Measurements from ENCODE around the gene PTPRD. TPM values are rescaled to one million over a fixed set of nuclear protein-coding genes. Genes with fewer than 3 reads are reported as not detected.

The PTPRD gene
- total RNA-seq, 3 donors from 2014 or later (not counting 1 experiment from before 2014, with no cell fraction given), result 0.05 to 0.68 TPM; not detected in 1

DNA sequence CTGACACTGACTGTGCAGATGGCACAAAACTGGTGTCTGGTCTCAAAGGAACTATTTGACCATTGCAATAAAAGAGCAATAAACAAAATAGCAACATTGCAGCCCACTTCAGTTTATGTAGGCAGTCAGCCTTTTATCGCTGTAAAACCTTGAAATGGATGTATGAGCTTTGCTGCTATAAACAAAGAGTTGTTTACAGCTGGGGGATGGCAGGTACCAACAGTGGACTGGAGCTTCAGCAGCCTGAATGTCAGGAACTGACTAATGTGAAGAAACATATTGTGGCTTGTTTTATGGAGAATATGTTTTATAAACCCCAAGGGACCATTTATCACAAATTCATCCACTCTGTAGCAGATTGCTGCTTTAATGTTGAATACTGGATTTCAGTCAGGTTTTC, 78.0 kb downstream of the PTPRD start:
- WGBS (ENCODE audit: insufficient coverage), result 84% methylated on average over 1 of the region's 1 CpG
- Mint-ChIP-seq H3K27me3 (ENCODE audit: low read depth in 2 of 2) (no peaks in the 10 kb centered on the region), H3K4me1 (no peaks in the 10 kb centered on the region), H3K9me3 (peaks cover 2 to 6% of the 10 kb centered on the region in 2 donors), H3K4me3 (no peak overlapping the region), H3K27ac (no peak overlapping the region), H3K36me3 (no peaks in the 10 kb centered on the region)
- H3K4me1 ChIP-seq (ENCODE audit: control insufficient read depth, insufficient read depth, low read length), result no peaks in the 10 kb centered on the region
- H3K4me3 ChIP-seq (ENCODE audit: low read length), result no peak overlapping the region
- no peak overlapping the region for H3K27ac ChIP-seq (ENCODE audit: low read length)
- DNase-seq (no peak), ATAC-seq (no peak)
- no peaks in the 10 kb centered on the region for H3K27me3 ChIP-seq (ENCODE audit: control insufficient read depth, insufficient read depth, low read length)
- intact Hi-C loops (cut with micrococcal nuclease), result no loop called here
- H3K36me3 ChIP-seq (ENCODE audit: control insufficient read depth, insufficient read depth, low read length), result no peaks in the 10 kb centered on the region
- TF ChIP-seq, protein P1, sequence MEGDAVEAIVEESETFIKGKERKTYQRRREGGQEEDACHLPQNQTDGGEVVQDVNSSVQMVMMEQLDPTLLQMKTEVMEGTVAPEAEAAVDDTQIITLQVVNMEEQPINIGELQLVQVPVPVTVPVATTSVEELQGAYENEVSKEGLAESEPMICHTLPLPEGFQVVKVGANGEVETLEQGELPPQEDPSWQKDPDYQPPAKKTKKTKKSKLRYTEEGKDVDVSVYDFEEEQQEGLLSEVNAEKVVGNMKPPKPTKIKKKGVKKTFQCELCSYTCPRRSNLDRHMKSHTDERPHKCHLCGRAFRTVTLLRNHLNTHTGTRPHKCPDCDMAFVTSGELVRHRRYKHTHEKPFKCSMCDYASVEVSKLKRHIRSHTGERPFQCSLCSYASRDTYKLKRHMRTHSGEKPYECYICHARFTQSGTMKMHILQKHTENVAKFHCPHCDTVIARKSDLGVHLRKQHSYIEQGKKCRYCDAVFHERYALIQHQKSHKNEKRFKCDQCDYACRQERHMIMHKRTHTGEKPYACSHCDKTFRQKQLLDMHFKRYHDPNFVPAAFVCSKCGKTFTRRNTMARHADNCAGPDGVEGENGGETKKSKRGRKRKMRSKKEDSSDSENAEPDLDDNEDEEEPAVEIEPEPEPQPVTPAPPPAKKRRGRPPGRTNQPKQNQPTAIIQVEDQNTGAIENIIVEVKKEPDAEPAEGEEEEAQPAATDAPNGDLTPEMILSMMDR (IDR thresholded peaks at IDR 0.05), result no peak
- peaks cover 6% of the 10 kb centered on the region for H3K9me3 ChIP-seq (ENCODE audit: control insufficient read depth, insufficient read depth, low read length)

DNA sequence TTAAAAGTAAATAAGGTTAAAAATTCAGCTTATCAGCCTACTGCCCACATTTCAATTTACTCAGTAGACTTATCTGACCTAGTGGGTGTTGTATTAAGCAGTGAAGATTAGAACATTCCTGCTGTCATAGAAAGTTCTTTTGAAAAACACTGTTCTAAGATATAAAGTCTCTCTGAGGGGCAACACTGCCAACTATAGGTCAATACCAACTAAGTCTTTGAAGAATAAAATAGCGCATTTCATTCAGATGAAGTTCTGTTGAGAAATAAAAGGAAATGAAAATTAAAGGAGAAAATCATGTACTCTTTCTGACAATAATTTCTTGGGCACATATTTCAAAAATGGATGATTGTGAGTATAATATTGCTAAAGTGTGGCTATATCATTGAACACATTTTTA, 86.8 kb downstream of the PTPRD start:
- DNase-seq, result no peak
- H3K4me1 Mint-ChIP-seq, result no peaks in the 10 kb centered on the region
- H3K27me3 ChIP-seq (ENCODE audit: control insufficient read depth, insufficient read depth, low read length), result no peaks in the 10 kb centered on the region
- H3K4me3 ChIP-seq (ENCODE audit: low read length), result no peak overlapping the region
- ATAC-seq, result no peak
- H3K36me3 ChIP-seq (ENCODE audit: control insufficient read depth, insufficient read depth, low read length), result no peaks in the 10 kb centered on the region
- no peak overlapping the region for H3K4me3 Mint-ChIP-seq
- no peaks in the 10 kb centered on the region for H3K9me3 ChIP-seq (ENCODE audit: control insufficient read depth, insufficient read depth, low read length)
- TF ChIP-seq, protein P1 (IDR thresholded peaks at IDR 0.05), result no peak
- H3K4me1 ChIP-seq (ENCODE audit: control insufficient read depth, insufficient read depth, low read length), result no peaks in the 10 kb centered on the region
- H3K27me3 Mint-ChIP-seq (ENCODE audit: low read depth in 2 of 2), result no peaks in the 10 kb centered on the region
- WGBS (ENCODE audit: insufficient coverage), result no CpG with 5 or more reads among the region's 1 CpG
- H3K36me3 Mint-ChIP-seq, result no peaks in the 10 kb centered on the region
- no peak overlapping the region for H3K27ac Mint-ChIP-seq
- peaks cover 11 to 12% of the 10 kb centered on the region in 2 donors for H3K9me3 Mint-ChIP-seq
- H3K27ac ChIP-seq (ENCODE audit: low read length), result no peak overlapping the region
- intact Hi-C loops (cut with micrococcal nuclease), result no loop called here

DNA sequence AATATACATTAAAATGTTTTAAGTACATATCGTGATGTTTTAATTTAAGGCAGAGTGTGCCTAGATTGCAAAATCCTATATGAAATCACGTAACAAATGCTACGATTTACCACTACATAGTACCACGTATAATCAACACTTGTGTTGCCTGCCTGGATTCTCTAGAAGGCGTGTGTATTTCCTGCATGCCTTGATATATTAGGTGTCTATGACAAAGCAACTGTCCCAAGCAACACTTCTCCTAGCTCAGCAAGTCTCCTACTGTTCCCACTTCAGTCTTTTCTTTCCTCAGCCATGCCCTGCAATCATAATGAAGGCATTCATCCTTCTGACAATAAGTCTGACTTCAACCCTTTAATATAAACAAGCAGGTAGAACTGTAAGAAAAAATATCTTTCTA, 89.6 kb downstream of the PTPRD start:
- Histone ChIP-seq H3K9me3 (ENCODE audit: control insufficient read depth, insufficient read depth, low read length) (no peaks in the 10 kb centered on the region), H3K36me3 (ENCODE audit: control insufficient read depth, insufficient read depth, low read length) (no peaks in the 10 kb centered on the region), H3K4me3 (ENCODE audit: low read length) (no peak overlapping the region), H3K27me3 (ENCODE audit: control insufficient read depth, insufficient read depth, low read length) (no peaks in the 10 kb centered on the region), H3K4me1 (ENCODE audit: control insufficient read depth, insufficient read depth, low read length) (no peaks in the 10 kb centered on the region), H3K27ac (ENCODE audit: low read length) (no peak overlapping the region)
- intact Hi-C loops (cut with micrococcal nuclease), result no loop called here
- TF ChIP-seq, protein P1 (IDR thresholded peaks at IDR 0.05), result no peak
- H3K36me3 Mint-ChIP-seq, result no peaks in the 10 kb centered on the region
- no peak for ATAC-seq
- H3K9me3 Mint-ChIP-seq, result peaks cover 10 to 18% of the 10 kb centered on the region in 2 donors
- H3K4me1 Mint-ChIP-seq, result no peaks in the 10 kb centered on the region
- H3K4me3 Mint-ChIP-seq, result no peak overlapping the region
- H3K27ac Mint-ChIP-seq, result no peak overlapping the region
- 85% methylated on average over 5 of the region's 5 CpGs for WGBS (ENCODE audit: insufficient coverage)
- DNase-seq, result no peak
- H3K27me3 Mint-ChIP-seq (ENCODE audit: low read depth in 2 of 2), result no peaks in the 10 kb centered on the region

DNA sequence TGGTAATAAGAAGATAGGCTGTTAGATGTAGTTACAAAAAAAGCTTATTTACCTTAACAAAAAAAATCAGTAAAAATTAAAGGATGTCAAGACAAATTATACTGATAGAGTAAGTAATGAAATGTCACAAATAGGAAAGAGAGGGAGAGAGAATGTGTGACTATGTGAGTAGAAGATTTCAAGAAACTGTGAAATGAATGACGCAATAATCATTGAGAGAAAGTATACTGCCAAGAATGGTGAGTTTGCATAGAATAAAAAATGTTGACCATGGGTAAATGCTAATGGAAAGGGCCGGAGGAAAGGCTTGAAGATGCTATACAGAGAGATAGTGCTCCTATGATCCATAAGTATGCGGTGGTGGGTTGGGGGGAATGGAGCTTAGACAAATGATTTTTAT, 100.7 kb downstream of the PTPRD start:
- DNase-seq, result no peak
- no peaks in the 10 kb centered on the region for H3K27me3 Mint-ChIP-seq (ENCODE audit: low read depth in 2 of 2)
- H3K4me3 ChIP-seq (ENCODE audit: low read length), result no peak overlapping the region
- H3K36me3 ChIP-seq (ENCODE audit: control insufficient read depth, insufficient read depth, low read length), result no peaks in the 10 kb centered on the region
- H3K4me1 ChIP-seq (ENCODE audit: control insufficient read depth, insufficient read depth, low read length), result no peaks in the 10 kb centered on the region
- intact Hi-C loops (cut with micrococcal nuclease), result no loop called here
- H3K27me3 ChIP-seq (ENCODE audit: control insufficient read depth, insufficient read depth, low read length), result no peaks in the 10 kb centered on the region
- no peaks in the 10 kb centered on the region for H3K9me3 ChIP-seq (ENCODE audit: control insufficient read depth, insufficient read depth, low read length)
- H3K4me1 Mint-ChIP-seq, result no peaks in the 10 kb centered on the region
- H3K9me3 Mint-ChIP-seq, result peaks cover 18 to 23% of the 10 kb centered on the region in 2 donors
- TF ChIP-seq, protein P1 (IDR thresholded peaks at IDR 0.05), result no peak
- H3K27ac Mint-ChIP-seq, result no peak overlapping the region
- no peak overlapping the region for H3K27ac ChIP-seq (ENCODE audit: low read length)
- WGBS (ENCODE audit: insufficient coverage), result 94% methylated on average over 3 of the region's 3 CpGs
- no peak for ATAC-seq
- no peak overlapping the region for H3K4me3 Mint-ChIP-seq
- H3K36me3 Mint-ChIP-seq, result no peaks in the 10 kb centered on the region
